Epithelial cell of esophagus (primary cell): ENCODE measurements around the gene CFAP299.
"Not testable (repeated sequence)": the region's sequence is repeated elsewhere in the genome, so short reads cannot be mapped to it uniquely, and the experiment has no call there.

Experiments used
- DNase-seq: peaks from one replicate; pipeline ENCODE4 v3.0.0; 2010; ENCODE audit warnings: low read depth
- H3K4me3 ChIP-seq: 2 replicates; pipeline ENCODE4 v1.5.1; 2011; ENCODE audit warnings: mild to moderate bottlenecking, low read length, control low read depth
- TF ChIP-seq, protein P1 (sequence below): IDR thresholded peaks from 2 replicates; pipeline ENCODE4 v1.5.1; 2011; ENCODE audit warnings: low read depth, mild to moderate bottlenecking, low read length, control low read depth, inconsistent platforms; ENCODE audit not compliant: insufficient read depth; ENCODE audit errors: missing control alignments

CFAP299 gene

GRCh38 chr4:80335554-80336358 is at the start of gene CFAP299:
CFAP299 (plus strand) TSS chr4:80335730.
- TF ChIP-seq, protein P1, sequence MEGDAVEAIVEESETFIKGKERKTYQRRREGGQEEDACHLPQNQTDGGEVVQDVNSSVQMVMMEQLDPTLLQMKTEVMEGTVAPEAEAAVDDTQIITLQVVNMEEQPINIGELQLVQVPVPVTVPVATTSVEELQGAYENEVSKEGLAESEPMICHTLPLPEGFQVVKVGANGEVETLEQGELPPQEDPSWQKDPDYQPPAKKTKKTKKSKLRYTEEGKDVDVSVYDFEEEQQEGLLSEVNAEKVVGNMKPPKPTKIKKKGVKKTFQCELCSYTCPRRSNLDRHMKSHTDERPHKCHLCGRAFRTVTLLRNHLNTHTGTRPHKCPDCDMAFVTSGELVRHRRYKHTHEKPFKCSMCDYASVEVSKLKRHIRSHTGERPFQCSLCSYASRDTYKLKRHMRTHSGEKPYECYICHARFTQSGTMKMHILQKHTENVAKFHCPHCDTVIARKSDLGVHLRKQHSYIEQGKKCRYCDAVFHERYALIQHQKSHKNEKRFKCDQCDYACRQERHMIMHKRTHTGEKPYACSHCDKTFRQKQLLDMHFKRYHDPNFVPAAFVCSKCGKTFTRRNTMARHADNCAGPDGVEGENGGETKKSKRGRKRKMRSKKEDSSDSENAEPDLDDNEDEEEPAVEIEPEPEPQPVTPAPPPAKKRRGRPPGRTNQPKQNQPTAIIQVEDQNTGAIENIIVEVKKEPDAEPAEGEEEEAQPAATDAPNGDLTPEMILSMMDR = peak; percentile 20
- peak; percentile 92 for DNase-seq
- peak within 1 kb of the TSS; percentile 70 for H3K4me3 ChIP-seq

DNA sequence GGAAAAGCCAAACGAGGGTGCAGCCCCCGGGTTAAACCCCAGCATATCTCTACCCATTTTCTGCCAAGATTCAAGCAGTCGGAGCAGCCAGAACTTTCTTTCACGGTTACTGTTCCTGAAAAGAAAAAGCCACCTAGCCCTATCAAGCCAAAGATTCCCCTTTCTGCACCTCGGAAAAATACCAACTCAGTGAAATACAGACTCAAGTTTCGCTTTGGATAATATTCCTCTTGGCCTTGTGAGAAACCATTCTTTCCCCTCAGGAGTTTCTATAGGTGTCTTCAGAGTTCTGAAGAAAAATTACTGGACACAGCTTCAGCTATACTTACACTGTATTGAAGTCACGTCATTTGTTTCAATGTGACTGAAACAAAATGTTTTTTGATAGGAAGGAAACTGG is 49.1 kb upstream of the CFAP299 start:
- TF ChIP-seq, protein P1 = no peak
- no peak overlapping the region for H3K4me3 ChIP-seq
- no peak for DNase-seq

DNA sequence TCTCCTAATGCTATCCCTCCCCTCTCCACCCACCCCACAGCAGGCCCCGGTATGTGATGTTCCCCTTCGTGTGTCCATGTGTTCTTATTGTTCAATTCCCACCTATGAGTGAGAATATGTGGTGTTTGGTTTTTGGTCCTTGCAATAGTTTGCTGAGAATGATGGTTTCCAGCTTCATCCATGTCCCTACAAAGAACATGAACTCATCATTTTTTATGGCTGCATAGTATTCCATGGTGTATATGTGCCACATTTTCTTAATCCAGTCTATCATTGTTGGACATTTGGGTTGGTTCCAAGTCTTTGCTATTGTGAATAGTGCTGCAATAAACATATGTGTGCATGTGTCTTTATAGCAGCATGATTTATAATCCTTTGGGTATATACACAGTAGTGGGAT is 44.9 kb upstream of the CFAP299 start:
- DNase-seq, H3K4me3 ChIP-seq: not testable (repeated sequence)

DNA sequence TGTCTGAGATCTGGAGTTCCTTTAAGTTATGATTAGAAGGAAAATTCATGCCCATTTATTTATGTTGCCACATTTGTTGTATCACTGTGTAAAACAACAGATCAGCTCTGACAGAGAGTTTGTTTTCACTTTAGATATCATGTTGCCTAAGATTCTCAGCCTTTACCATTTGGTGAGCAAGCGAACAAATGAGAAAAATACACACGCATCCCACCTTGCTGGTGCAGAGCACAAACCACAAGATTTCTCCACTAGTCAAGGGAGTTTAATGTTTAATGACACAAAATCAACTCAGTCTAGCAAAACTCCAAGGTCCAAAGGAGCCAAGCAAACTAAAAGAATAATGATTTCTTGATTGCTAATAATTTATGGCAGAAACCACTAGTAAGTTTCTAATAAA is 41.3 kb upstream of the CFAP299 start:
- H3K4me3 ChIP-seq = no peak overlapping the region
- no peak for DNase-seq
- TF ChIP-seq, protein P1 = no peak

DNA sequence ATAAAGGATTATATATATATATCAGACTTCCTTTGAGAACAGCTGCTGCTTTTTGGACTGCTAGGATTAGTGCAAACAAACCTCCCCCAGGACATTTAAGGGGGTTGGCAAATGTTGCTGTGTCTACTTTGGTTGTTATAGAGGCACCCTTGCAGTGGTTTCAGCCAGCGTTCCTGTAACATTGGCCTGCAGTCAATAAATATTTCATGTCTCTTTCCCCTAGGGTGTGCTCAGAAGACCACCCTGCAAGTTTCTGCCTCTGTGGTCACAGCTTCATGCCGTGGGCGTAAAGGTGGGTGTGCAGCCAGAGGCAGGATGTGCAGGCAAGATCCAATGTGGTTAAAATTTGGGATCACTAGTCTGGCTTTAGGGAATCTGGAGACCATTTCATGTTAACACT is 40.2 kb upstream of the CFAP299 start:
- no peak overlapping the region for H3K4me3 ChIP-seq
- no peak for DNase-seq
- TF ChIP-seq, protein P1 = no peak

DNA sequence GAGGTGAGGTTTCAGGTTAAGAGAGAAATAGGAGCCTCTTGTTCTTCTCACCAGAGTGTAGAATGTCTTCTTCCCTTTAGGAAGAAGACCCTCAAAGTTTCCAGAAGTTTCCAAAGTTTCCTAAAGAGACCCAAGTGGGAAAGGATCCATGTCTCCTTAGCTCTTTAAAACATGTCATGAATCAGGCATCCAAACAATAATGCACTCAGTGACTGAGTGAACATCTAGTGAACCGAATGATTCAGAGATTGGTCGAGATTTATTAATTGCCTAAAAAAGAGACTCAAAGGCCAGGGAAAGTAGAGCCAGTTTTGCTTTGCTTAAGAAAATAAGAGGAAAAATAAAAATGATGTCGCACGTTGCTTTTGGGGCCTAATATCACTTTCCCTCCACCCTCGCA is 39.7 kb upstream of the CFAP299 start:
- TF ChIP-seq, protein P1 = no peak
- no peak for DNase-seq
- H3K4me3 ChIP-seq = no peak overlapping the region

GRCh38 chr4:80301884-80302283 is 33.6 kb upstream of the CFAP299 start:
- no peak overlapping the region for H3K4me3 ChIP-seq
- no peak for DNase-seq
- TF ChIP-seq, protein P1 = no peak
